ENCODE data around the gene USP47. TPM values are rescaled to one million over a fixed set of nuclear protein-coding genes. Genes with fewer than 3 reads are reported as not detected.

The USP47 gene
- total RNA-seq, 1 experiment from 2014 or later: 50.4 TPM

DNA sequence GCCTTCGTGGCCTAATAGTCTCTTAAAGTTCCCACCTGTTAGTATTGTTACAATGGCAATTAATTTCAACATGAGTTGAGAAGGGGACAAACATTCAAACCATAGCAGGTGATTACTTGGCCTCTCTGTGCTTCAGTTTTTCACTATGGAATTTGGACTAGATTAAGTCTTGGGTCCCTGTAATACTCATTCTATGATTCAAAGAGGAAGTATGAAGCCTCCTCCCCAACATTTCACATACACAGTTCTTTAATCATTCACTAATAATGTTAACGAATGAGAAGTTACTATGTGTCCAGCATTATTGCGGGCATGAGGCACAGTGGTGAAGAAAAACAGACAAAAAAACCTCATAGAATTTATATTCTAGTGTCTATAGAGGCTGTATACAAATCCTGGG is 19.9 kb upstream of the USP47 start:
- Mint-ChIP-seq H3K9me3 (ENCODE audit: unreplicated experiment) (peaks cover 28% of the 10 kb centered on the region), H3K27ac (ENCODE audit: unreplicated experiment) (no peak overlapping the region), H3K36me3 (ENCODE audit: insufficient read depth, unreplicated experiment) (no peaks in the 10 kb centered on the region), H3K4me1 (ENCODE audit: low read depth, unreplicated experiment) (no peaks in the 10 kb centered on the region), H3K27me3 (ENCODE audit: insufficient read depth, unreplicated experiment) (no peaks in the 10 kb centered on the region), H3K4me3 (ENCODE audit: unreplicated experiment) (no peak overlapping the region)
- CTCF ChIA-PET: no interaction called here
- Histone ChIP-seq H3K9me3 (peaks cover 13% of the 10 kb centered on the region), H3K4me3 (ENCODE audit: low read depth, low read length) (no peak overlapping the region), H3K4me1 (no peaks in the 10 kb centered on the region), H3K36me3 (ENCODE audit: control insufficient read depth, insufficient read depth, low read length) (no peaks in the 10 kb centered on the region), H3K27me3 (replicated peaks; ENCODE audit: control insufficient read depth, insufficient read depth, low read length) (no peaks in the 10 kb centered on the region)
- DNase-seq: no peak
- POLR2A ChIA-PET: no interaction called here
- BruUV-seq (replicated peaks): no TSS peak
- TF ChIP-seq, protein P1, sequence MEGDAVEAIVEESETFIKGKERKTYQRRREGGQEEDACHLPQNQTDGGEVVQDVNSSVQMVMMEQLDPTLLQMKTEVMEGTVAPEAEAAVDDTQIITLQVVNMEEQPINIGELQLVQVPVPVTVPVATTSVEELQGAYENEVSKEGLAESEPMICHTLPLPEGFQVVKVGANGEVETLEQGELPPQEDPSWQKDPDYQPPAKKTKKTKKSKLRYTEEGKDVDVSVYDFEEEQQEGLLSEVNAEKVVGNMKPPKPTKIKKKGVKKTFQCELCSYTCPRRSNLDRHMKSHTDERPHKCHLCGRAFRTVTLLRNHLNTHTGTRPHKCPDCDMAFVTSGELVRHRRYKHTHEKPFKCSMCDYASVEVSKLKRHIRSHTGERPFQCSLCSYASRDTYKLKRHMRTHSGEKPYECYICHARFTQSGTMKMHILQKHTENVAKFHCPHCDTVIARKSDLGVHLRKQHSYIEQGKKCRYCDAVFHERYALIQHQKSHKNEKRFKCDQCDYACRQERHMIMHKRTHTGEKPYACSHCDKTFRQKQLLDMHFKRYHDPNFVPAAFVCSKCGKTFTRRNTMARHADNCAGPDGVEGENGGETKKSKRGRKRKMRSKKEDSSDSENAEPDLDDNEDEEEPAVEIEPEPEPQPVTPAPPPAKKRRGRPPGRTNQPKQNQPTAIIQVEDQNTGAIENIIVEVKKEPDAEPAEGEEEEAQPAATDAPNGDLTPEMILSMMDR (IDR thresholded peaks at IDR 0.05; ENCODE audit: insufficient read depth in 1 of 2, low read depth in 1 of 2, low read length in 1 of 2, severe bottlenecking in 1 of 2, unreplicated experiment in 1 of 2): no peak
- intact Hi-C loops (cut with micrococcal nuclease; ENCODE audit: unreplicated experiment): no loop called here

DNA sequence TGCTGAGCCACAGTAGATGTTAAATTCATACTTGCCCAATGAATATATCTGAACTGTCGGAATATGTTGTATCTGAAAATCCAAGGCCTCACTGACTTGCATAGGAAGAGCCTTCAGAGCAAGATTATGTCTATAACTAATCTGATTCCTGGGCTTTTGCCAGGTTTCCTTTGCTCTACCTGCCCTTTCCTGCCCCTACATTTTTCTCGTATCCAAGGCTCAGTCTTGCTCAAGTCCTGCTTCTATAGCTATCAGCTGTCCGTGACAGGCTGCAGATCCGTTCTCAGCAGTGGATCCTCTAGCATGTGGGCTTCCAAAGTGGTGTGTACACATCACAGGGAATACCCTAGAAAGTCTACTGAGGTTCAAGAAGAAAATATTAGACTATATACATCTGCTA is 18.8 kb upstream of the USP47 start:
- POLR2A ChIA-PET: no interaction called here
- intact Hi-C loops (cut with micrococcal nuclease; ENCODE audit: unreplicated experiment): no loop called here
- CTCF ChIA-PET: no interaction called here
- peaks cover 28% of the 10 kb centered on the region for H3K9me3 Mint-ChIP-seq (ENCODE audit: unreplicated experiment)
- BruUV-seq (replicated peaks): no TSS peak
- H3K36me3 ChIP-seq (ENCODE audit: control insufficient read depth, insufficient read depth, low read length): no peaks in the 10 kb centered on the region
- no peak overlapping the region for H3K4me3 ChIP-seq (ENCODE audit: low read depth, low read length)
- H3K27ac Mint-ChIP-seq (ENCODE audit: unreplicated experiment): no peak overlapping the region
- H3K4me3 Mint-ChIP-seq (ENCODE audit: unreplicated experiment): no peak overlapping the region
- no peaks in the 10 kb centered on the region for H3K27me3 Mint-ChIP-seq (ENCODE audit: insufficient read depth, unreplicated experiment)
- no peaks in the 10 kb centered on the region for H3K4me1 Mint-ChIP-seq (ENCODE audit: low read depth, unreplicated experiment)
- H3K9me3 ChIP-seq: peaks cover 13% of the 10 kb centered on the region
- TF ChIP-seq, protein P1 (IDR thresholded peaks at IDR 0.05; ENCODE audit: insufficient read depth in 1 of 2, low read depth in 1 of 2, low read length in 1 of 2, severe bottlenecking in 1 of 2, unreplicated experiment in 1 of 2): no peak
- no peak for DNase-seq
- no peaks in the 10 kb centered on the region for H3K4me1 ChIP-seq
- H3K36me3 Mint-ChIP-seq (ENCODE audit: insufficient read depth, unreplicated experiment): no peaks in the 10 kb centered on the region
- no peaks in the 10 kb centered on the region; the same call in 1 of the 2 replicates for H3K27me3 ChIP-seq (replicated peaks; ENCODE audit: control insufficient read depth, insufficient read depth, low read length)

- no peak overlapping the region for H3K4me3 ChIP-seq (ENCODE audit: low read depth, low read length)
- peaks cover 6% of the 10 kb centered on the region for H3K9me3 ChIP-seq
- intact Hi-C loops (cut with micrococcal nuclease; ENCODE audit: unreplicated experiment): no loop called here
- no peak for DNase-seq
- Mint-ChIP-seq H3K27me3 (ENCODE audit: insufficient read depth, unreplicated experiment) (no peaks in the 10 kb centered on the region), H3K36me3 (ENCODE audit: insufficient read depth, unreplicated experiment) (no peaks in the 10 kb centered on the region), H3K4me3 (ENCODE audit: unreplicated experiment) (no peak overlapping the region), H3K4me1 (ENCODE audit: low read depth, unreplicated experiment) (no peaks in the 10 kb centered on the region), H3K9me3 (ENCODE audit: unreplicated experiment) (peaks cover 28% of the 10 kb centered on the region), H3K27ac (ENCODE audit: unreplicated experiment) (no peak overlapping the region)
- ChIA-PET CTCF (no interaction called here), POLR2A (no interaction called here)
- H3K27me3 ChIP-seq (replicated peaks; ENCODE audit: control insufficient read depth, insufficient read depth, low read length): no peaks in the 10 kb centered on the region; the same call in 1 of the 2 replicates
- TF ChIP-seq, protein P1 (IDR thresholded peaks at IDR 0.05; ENCODE audit: insufficient read depth in 1 of 2, low read depth in 1 of 2, low read length in 1 of 2, severe bottlenecking in 1 of 2, unreplicated experiment in 1 of 2): no peak
- no TSS peak for BruUV-seq (replicated peaks)
- no peaks in the 10 kb centered on the region for H3K4me1 ChIP-seq
- H3K36me3 ChIP-seq (ENCODE audit: control insufficient read depth, insufficient read depth, low read length): no peaks in the 10 kb centered on the region
These were observed 15.5 kb upstream of the USP47 start for GRCh38 chr11:11826260-11826659.
